Thoracic aorta (tissue), 2 donors: ENCODE measurements around the gene IDH3G. TPM values are rescaled to one million over a fixed set of nuclear protein-coding genes. Genes with fewer than 3 reads are reported as not detected.

ENCODE experiments used
- ATAC-seq: fragments of 150-250 bp; one replicate; pipeline ENCODE4 v1.8.0; 2017; ENCODE audit warnings: low read depth; ENCODE audit not compliant: insufficient number of reproducible peaks, low FRiP score
- DNase-seq: peaks from one replicate; pipeline ENCODE4 v3.0.0-alpha.2; 2020; ENCODE audit warnings: low spot score
- H3K27ac ChIP-seq, 2 donors: fragments of 200-600 bp; sonication (generic); 1 replicate in 1 of 2; 2 replicates in 1 of 2; pipeline ENCODE4 v1.5.1; 2016; ENCODE audit warnings: mild to moderate bottlenecking in 2 of 2, moderate library complexity in 2 of 2
- H3K27me3 ChIP-seq: fragments of 200-600 bp; sonication (generic); replicated peaks from 2 replicates; pipeline ENCODE4 v1.6.0; 2016; ENCODE audit warnings: mild to moderate bottlenecking; ENCODE audit not compliant: insufficient read depth
- H3K36me3 ChIP-seq: fragments of 200-600 bp; sonication (generic); one replicate; pipeline ENCODE4 v1.5.1; 2016
- H3K4me1 ChIP-seq, 2 donors: fragments of 200-600 bp; sonication (generic); 1 replicate in 1 of 2; 2 replicates in 1 of 2; pipeline versions ENCODE4 v1.5.1 to v1.6.0; 2016; ENCODE audit warnings: low read depth in 2 of 2, mild to moderate bottlenecking in 1 of 2; ENCODE audit not compliant: control insufficient read depth in 1 of 2
- H3K4me3 ChIP-seq: fragments of 200-600 bp; sonication (generic); 2 replicates; pipeline ENCODE4 v1.5.1; 2016; ENCODE audit warnings: mild to moderate bottlenecking
- H3K9me3 ChIP-seq: fragments of 200-600 bp; sonication (generic); 2 replicates; pipeline ENCODE4 v1.5.1; 2016
- total RNA-seq, 2 donors: library from RNA; depleted of rRNA; stranded (reverse); fragments of >200 nt; gene quantifications; one replicate each; pipeline versions ENCODE4 v1.1.0 to v1.2.3, GENCODE V29; 2016
- TF ChIP-seq, protein P1 (sequence below): fragments of 200-600 bp; sonication (generic); IDR thresholded peaks from one replicate; pipeline ENCODE4 v1.5.1; 2019; ENCODE audit warnings: antibody characterized with exemption

Gene IDH3G
- total RNA-seq, 2 donors from 2014 or later, result 70.9 to 91.9 TPM

DNA sequence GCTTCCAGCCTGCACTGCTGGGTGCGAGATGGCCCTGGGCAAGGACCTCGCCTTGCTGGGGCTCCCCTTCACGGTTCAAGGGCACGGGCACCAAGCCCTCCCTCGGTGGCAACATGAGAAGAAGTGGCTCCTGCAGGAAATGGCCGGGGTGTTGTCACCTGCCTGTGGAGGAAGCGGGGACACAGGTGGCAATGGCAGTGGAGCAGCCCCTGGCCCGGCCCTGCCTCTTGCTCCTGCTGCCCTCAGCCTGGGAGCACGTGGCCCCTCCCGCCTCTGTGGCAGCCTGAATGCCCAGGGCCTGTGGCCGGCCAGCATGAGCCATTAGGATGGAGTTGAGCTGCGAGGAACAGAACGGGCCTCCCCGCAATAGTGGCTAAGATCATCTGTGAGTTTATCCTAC is 52.7 kb downstream of the IDH3G start:
- Histone ChIP-seq H3K36me3 (peaks cover 7% of the 10 kb centered on the region), H3K4me1 (peaks cover 0 to 5% of the 10 kb centered on the region in 2 donors), H3K27me3 (no peaks in the 10 kb centered on the region), H3K9me3 (no peaks in the 10 kb centered on the region), H3K27ac (no peak overlapping the region), H3K4me3 (no peak overlapping the region)
- ATAC-seq (no peak), DNase-seq (no peak)
- TF ChIP-seq, protein P1, sequence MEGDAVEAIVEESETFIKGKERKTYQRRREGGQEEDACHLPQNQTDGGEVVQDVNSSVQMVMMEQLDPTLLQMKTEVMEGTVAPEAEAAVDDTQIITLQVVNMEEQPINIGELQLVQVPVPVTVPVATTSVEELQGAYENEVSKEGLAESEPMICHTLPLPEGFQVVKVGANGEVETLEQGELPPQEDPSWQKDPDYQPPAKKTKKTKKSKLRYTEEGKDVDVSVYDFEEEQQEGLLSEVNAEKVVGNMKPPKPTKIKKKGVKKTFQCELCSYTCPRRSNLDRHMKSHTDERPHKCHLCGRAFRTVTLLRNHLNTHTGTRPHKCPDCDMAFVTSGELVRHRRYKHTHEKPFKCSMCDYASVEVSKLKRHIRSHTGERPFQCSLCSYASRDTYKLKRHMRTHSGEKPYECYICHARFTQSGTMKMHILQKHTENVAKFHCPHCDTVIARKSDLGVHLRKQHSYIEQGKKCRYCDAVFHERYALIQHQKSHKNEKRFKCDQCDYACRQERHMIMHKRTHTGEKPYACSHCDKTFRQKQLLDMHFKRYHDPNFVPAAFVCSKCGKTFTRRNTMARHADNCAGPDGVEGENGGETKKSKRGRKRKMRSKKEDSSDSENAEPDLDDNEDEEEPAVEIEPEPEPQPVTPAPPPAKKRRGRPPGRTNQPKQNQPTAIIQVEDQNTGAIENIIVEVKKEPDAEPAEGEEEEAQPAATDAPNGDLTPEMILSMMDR, result no peak

DNA sequence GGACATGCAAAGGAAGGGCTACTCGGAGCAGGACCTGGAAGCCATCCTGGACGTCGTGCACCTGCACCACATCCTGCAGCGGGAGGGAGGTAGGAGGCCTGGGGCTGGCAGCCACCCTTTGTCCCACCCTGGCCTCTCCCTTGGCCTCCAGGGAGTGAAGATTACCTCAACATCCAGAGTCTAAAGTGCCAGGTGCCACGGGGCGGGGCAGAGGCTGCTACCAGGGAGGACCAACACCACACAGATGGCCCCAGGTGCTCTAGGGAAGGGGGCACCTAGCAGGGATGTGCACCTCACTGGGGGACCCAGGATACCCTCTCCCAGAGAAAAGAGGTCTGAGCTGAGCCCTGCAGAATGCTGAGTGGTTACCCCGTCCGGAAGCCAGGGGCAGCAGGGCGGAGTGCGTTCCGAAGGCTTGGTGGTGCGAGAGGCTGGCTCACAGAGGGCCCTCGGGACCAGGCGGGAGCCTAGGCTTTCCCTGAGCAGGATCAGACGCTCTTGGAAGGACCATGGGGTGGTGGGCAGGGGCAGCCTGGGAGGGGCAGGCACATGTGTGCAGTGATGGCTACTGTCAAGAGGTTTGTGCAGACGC is 53.4 kb downstream of the IDH3G start:
- H3K36me3 ChIP-seq, result peaks cover 8% of the 10 kb centered on the region
- H3K4me1 ChIP-seq, result peaks cover 0 to 5% of the 10 kb centered on the region in 2 donors
- no peak overlapping the region for H3K4me3 ChIP-seq
- no peak for DNase-seq
- no peaks in the 10 kb centered on the region for H3K9me3 ChIP-seq
- H3K27ac ChIP-seq, result no peak overlapping the region
- ATAC-seq, result no peak
- TF ChIP-seq, protein P1, result no peak
- H3K27me3 ChIP-seq, result no peaks in the 10 kb centered on the region

DNA sequence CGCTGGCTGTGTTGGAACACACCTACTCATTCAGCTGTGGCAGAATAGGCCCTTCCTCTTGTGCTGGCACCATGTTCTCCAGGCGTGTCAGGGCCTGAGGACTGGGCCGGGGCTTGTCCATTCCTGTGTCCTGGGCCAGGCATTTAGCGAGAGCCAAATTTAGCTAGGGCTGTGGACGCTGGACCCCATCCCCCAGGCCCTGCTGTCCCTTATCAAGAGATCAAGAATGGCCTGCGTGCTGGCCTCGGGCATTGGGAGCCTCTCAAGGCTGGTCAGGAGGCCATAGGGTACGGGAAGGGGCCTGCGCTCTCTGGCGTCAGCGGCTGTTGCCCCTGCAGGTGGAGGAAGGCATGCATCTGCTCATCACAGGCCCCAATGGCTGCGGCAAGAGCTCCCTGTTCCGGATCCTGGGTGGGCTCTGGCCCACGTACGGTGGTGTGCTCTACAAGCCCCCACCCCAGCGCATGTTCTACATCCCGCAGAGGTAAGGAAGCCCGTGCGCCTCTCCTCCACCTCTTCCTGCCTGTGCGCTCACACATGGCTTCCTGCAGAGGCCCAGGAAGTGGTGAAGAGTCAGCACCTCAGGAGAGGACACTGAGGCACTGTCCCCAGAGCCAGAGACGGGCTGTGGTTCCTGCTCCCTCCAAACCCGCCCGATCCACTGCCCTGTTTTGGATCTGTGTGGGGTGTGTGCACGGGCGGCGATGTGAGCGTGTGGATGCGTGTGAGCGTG is 54.3 kb downstream of the IDH3G start:
- no peak overlapping the region for H3K27ac ChIP-seq
- peaks cover 0 to 5% of the 10 kb centered on the region in 2 donors for H3K4me1 ChIP-seq
- TF ChIP-seq, protein P1, result no peak
- H3K36me3 ChIP-seq, result peaks cover 8% of the 10 kb centered on the region
- H3K4me3 ChIP-seq, result no peak overlapping the region
- DNase-seq (no peak), ATAC-seq (no peak)
- no peaks in the 10 kb centered on the region for H3K9me3 ChIP-seq
- H3K27me3 ChIP-seq, result no peaks in the 10 kb centered on the region

- ATAC-seq (no peak), DNase-seq (no peak)
- H3K36me3 ChIP-seq, result peaks cover 8% of the 10 kb centered on the region
- TF ChIP-seq, protein P1, result no peak
- H3K27me3 ChIP-seq, result no peaks in the 10 kb centered on the region
- no peak overlapping the region for H3K27ac ChIP-seq
- no peaks in the 10 kb centered on the region for H3K4me1 ChIP-seq
- no peak overlapping the region for H3K4me3 ChIP-seq
- H3K9me3 ChIP-seq, result no peaks in the 10 kb centered on the region
These were observed 56.0 kb downstream of the IDH3G start for GRCh38 chrX:153738056-153738605.

- H3K9me3 ChIP-seq, result no peaks in the 10 kb centered on the region
- no peak for DNase-seq
- no peak for ATAC-seq
- H3K36me3 ChIP-seq, result peaks cover 8% of the 10 kb centered on the region
- H3K4me3 ChIP-seq, result no peak overlapping the region
- H3K27me3 ChIP-seq, result no peaks in the 10 kb centered on the region
- no peaks in the 10 kb centered on the region for H3K4me1 ChIP-seq
- TF ChIP-seq, protein P1, result no peak
- H3K27ac ChIP-seq, result no peak overlapping the region
These were observed 57.2 kb downstream of the IDH3G start for GRCh38 chrX:153736871-153737441.
